Caki2 (cell line): Measurements from ENCODE around the gene PERM1. TPM values are rescaled to one million over a fixed set of nuclear protein-coding genes. Genes with fewer than 3 reads are reported as not detected.

Experiments
- DNase-seq: peaks from one replicate; pipeline ENCODE4 v3.0.0-alpha.2; 2015; ENCODE audit warnings: low read depth
- in situ Hi-C: cut with HindIII; loops from 2 replicates; pipeline ENCODE4 v1.10.0; 2016; ENCODE audit warnings: low sequenced_read_pairs, low pct_unique_long_range_greater_than_20kb, mixed read lengths
- total RNA-seq: library from RNA; depleted of rRNA; stranded (reverse); fragments of >200 nt; shearing (Covaris generic); gene quantifications from 2 replicates; pipeline ENCODE4 v1.2.3, GENCODE V29; 2014; ENCODE audit warnings: low replicate concordance

Gene PERM1
- total RNA-seq, 1 experiment from 2014 or later: 0.20 TPM

- no peak for DNase-seq
- in situ Hi-C loops: no loop called here
Observed at GRCh38 chr1:943545-944340, 38.1 kb downstream of the PERM1 start.

GRCh38 chr1:942864-943533 lies 38.9 kb downstream of the PERM1 start:
- DNase-seq: peak; percentile 59
- in situ Hi-C loops: no loop called here

DNA sequence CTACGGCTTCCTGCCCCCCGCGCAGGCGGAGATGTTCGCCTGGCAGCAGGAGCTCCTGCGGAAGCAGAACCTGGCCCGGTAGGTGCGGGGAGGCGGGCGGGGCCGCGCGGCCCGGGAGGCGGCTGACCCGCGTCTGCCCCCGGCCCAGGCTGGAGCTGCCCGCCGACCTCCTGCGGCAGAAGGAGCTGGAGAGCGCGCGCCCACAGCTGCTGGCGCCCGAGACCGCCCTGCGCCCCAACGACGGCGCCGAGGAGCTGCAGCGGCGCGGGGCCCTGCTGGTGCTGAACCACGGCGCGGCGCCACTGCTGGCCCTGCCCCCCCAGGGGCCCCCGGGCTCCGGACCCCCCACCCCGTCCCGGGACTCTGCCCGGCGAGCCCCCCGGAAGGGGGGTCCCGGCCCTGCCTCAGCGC lies 39.5 kb downstream of the PERM1 start:
- in situ Hi-C loops: no loop called here
- DNase-seq: no peak

- peak; percentile 93 for DNase-seq
Observed at GRCh38 chr1:941588-942383, 40.1 kb downstream of the PERM1 start.

DNA sequence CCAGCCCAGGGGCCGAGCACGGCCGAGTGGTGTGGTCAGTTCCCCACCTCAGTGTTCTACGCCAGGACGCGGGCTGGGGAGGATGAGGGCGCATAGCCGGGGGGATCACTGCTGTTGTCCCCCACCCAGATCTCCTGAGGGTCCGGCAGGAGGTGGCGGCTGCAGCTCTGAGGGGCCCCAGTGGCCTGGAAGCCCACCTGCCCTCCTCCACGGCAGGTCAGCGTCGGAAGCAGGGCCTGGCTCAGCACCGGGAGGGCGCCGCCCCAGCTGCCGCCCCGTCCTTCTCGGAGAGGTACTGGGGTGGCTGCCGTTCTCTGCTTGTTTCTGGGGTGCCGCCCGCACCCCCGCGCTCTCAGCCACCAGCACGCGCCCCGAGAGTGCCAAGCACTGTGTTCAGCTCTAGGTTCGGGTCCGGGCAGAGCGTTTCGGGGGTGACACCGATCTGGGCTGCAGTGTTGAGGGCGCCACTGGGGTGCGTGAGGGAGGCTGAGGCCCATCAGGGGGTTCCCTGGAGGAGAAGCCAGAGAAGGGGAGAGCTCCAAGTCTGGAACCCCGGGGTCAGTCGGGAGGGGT lies 40.8 kb downstream of the PERM1 start:
- in situ Hi-C loops: no loop called here
- no peak for DNase-seq

More at GRCh38 chr1:941588-942383, 40.1 kb downstream of the PERM1 start:
- in situ Hi-C loops: no loop called here

- DNase-seq: peak; percentile 87
- in situ Hi-C loops: no loop called here
Observed at GRCh38 chr1:940107-941014, 41.5 kb downstream of the PERM1 start.

DNA sequence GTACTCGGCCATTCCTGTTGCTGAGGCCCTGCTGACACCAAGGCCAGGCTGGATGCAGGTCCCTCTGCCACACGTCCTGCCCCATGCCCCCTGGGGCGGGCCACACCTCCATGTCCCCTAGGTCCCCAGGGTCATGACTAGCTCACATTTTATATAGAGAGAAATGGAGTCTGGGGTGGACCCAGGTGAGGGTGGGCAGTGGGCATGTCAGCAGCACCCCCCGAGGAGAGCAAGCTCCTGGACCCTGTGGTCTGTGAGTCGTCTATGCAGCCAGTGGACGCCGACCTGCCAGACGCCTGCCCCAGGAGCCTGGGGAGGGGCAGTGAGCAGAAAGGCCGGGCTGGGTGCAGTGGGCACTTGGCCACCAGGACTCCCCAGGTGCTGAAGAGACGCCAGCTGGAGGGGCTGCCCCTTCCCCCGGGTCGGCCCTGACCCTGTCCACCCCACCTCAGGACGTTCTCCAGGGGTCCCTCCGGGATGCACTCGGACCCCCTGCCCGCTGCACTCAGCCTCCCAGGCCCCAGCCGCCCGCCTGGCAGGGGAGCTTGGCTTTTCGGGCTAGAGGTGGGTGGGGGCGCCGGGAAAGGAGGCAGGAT lies 42.3 kb downstream of the PERM1 start:
- in situ Hi-C loops: no loop called here
- no peak for DNase-seq

GRCh38 chr1:938711-939489 lies 43.0 kb downstream of the PERM1 start:
- in situ Hi-C loops: no loop called here
- DNase-seq: no peak

DNA sequence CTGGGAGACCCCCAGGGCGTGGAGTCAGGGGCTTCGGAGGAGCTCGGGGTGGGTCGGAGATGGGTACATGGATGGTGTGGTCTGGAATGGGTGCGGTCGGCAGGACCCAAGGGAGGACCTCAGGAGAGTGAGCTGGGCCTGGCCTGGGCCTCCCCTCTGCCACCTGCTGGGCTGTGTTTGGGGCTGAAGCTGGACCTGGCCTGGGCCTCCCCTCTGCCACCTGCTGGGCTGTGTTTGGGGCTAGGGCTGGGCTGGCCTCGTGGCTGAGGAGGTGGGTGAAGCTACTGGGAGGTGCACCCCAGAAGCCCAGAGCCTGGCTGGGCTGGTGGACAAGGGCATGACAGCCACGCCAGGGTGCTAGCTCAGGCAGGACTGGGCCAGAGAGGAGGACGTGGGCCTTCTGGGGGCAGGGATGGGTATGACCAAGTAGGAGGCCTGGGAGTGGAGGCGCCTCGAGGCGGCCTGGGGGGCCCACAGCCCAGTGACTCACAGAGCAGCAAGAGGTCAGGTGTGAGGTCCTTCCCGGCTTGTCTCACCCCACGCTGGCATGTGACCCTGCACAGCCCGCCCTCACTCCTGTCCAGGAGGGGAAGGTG lies 43.7 kb downstream of the PERM1 start:
- in situ Hi-C loops: no loop called here
- peak; percentile 88 for DNase-seq

GRCh38 chr1:937521-937920 lies 44.4 kb downstream of the PERM1 start:
- DNase-seq: no peak
- in situ Hi-C loops: no loop called here

GRCh38 chr1:936348-937264 lies 45.3 kb downstream of the PERM1 start:
- DNase-seq: no peak
- in situ Hi-C loops: no loop called here

GRCh38 chr1:935751-936231 lies 46.1 kb downstream of the PERM1 start:
- DNase-seq: no peak
- in situ Hi-C loops: no loop called here

GRCh38 chr1:934991-935750 lies 46.7 kb downstream of the PERM1 start:
- DNase-seq: no peak
- in situ Hi-C loops: no loop called here

GRCh38 chr1:933603-933940 lies 48.3 kb downstream of the PERM1 start:
- in situ Hi-C loops: no loop called here
- no peak for DNase-seq
